OCI-LY3 (cell line): ENCODE results near the gene LRRC70.

Source experiments
- H2AFZ ChIP-seq: fragments of 200-600, 300-600 bp; shearing (Covaris generic); 2 replicates; pipeline ENCODE4 v1.6.0; 2014; ENCODE audit warnings: antibody characterized with exemption, low read depth, low read length
- H3K27ac ChIP-seq: fragments of 200-600, 300-600 bp; sonication (generic); 2 replicates; pipeline ENCODE4 v1.5.1; 2014; ENCODE audit warnings: mild to moderate bottlenecking, low read length, moderate library complexity, mixed read lengths
- H3K27me3 ChIP-seq: fragments of 200-600, 300-600 bp; sonication (generic); 2 replicates; pipeline ENCODE4 v1.6.1; 2014; ENCODE audit warnings: low read depth, low read length, mixed read lengths
- H3K36me3 ChIP-seq: fragments of 200-600, 300-600 bp; sonication (generic); replicated peaks from 2 replicates; pipeline ENCODE3; 2014; ENCODE audit warnings: low read depth, low read length, mixed read lengths
- H3K4me1 ChIP-seq: fragments of 300-600, 200-600 bp; sonication (generic); 2 replicates; pipeline ENCODE4 v1.6.1; 2014; ENCODE audit warnings: low read length, mixed read lengths
- H3K4me2 ChIP-seq: fragments of 200-600, 300-600 bp; sonication (generic); 2 replicates; pipeline ENCODE4 v1.6.1; 2014; ENCODE audit warnings: low read length, mixed read lengths
- H3K4me3 ChIP-seq: fragments of 300-600, 200-600 bp; sonication (generic); 2 replicates; pipeline ENCODE4 v1.5.1; 2014; ENCODE audit warnings: antibody characterized with exemption, mild to moderate bottlenecking, low read length, moderate library complexity
- H3K79me2 ChIP-seq: fragments of 300-600, 200-600 bp; shearing (Covaris generic); 2 replicates; pipeline ENCODE4 v1.6.1; 2014; ENCODE audit warnings: mild to moderate bottlenecking, low read length, mixed read lengths
- H3K9ac ChIP-seq: fragments of 300-600, 200-600 bp; shearing (Covaris generic); 2 replicates; pipeline ENCODE4 v1.6.0; 2014; ENCODE audit warnings: mild to moderate bottlenecking, low read length, moderate library complexity
- H3K9me3 ChIP-seq: fragments of 200-600, 300-600 bp; shearing (Covaris generic); 2 replicates; pipeline ENCODE4 v1.6.1; 2014; ENCODE audit warnings: low read length, mixed read lengths; ENCODE audit not compliant: insufficient read depth
- H4K20me1 ChIP-seq: fragments of 200-600, 300-600 bp; sonication (generic); 2 replicates; pipeline ENCODE4 v1.6.1; 2016; ENCODE audit warnings: low read length, mixed read lengths; ENCODE audit not compliant: insufficient read depth
- CTCF ChIP-seq: fragments of 200-600, 300-600 bp; sonication (generic); IDR thresholded peaks from 2 replicates; pipeline ENCODE4 v1.5.1; 2014; ENCODE audit warnings: antibody characterized with exemption, low read length, low read depth
- EZH2phosphoT487 ChIP-seq: fragments of 200-600 bp; shearing (Covaris generic); IDR thresholded peaks from 2 replicates; pipeline ENCODE4 v1.6.1; 2018; ENCODE audit warnings: antibody characterized with exemption, mixed run types, low read depth

The LRRC70 gene

GRCh38 chr5:62536783-62537182 is 41.8 kb upstream of the LRRC70 start:
- Histone ChIP-seq H3K27me3 (no peaks in the 10 kb centered on the region), H4K20me1 (no peaks in the 10 kb centered on the region), H3K27ac (no peak overlapping the region), H3K9ac (no peak overlapping the region), H2AFZ (no peak overlapping the region), H3K9me3 (no peaks in the 10 kb centered on the region), H3K4me1 (peaks cover 3% of the 10 kb centered on the region; the same call in 1 of the 2 replicates), H3K36me3 (no peaks in the 10 kb centered on the region), H3K4me2 (no peak overlapping the region), H3K4me3 (no peak overlapping the region), H3K79me2 (no peaks in the 10 kb centered on the region)
- TF ChIP-seq CTCF (no peak), EZH2phosphoT487 (no peak)

GRCh38 chr5:62538017-62538942 is 40.3 kb upstream of the LRRC70 start:
- H3K9ac ChIP-seq, result no peak overlapping the region
- no peaks in the 10 kb centered on the region for H3K79me2 ChIP-seq
- no peak overlapping the region for H3K4me3 ChIP-seq
- no peak for TF ChIP-seq EZH2phosphoT487
- no peak for TF ChIP-seq CTCF
- no peak overlapping the region for H3K27ac ChIP-seq
- H3K27me3 ChIP-seq, result no peaks in the 10 kb centered on the region
- H3K4me2 ChIP-seq, result no peak overlapping the region
- no peaks in the 10 kb centered on the region for H3K36me3 ChIP-seq
- no peak overlapping the region for H2AFZ ChIP-seq
- H4K20me1 ChIP-seq, result no peaks in the 10 kb centered on the region
- no peaks in the 10 kb centered on the region for H3K9me3 ChIP-seq
- peaks cover 3% of the 10 kb centered on the region; the same call in 1 of the 2 replicates for H3K4me1 ChIP-seq

GRCh38 chr5:62542720-62543119 is 35.9 kb upstream of the LRRC70 start:
- Histone ChIP-seq H3K9me3 (no peaks in the 10 kb centered on the region), H4K20me1 (no peaks in the 10 kb centered on the region), H3K27ac (no peak overlapping the region), H3K27me3 (no peaks in the 10 kb centered on the region), H3K79me2 (no peaks in the 10 kb centered on the region), H3K36me3 (no peaks in the 10 kb centered on the region), H3K9ac (no peak overlapping the region), H2AFZ (no peak overlapping the region), H3K4me2 (no peak overlapping the region), H3K4me1 (peaks cover 6% of the 10 kb centered on the region), H3K4me3 (no peak overlapping the region)
- TF ChIP-seq CTCF (no peak), EZH2phosphoT487 (no peak)

GRCh38 chr5:62547945-62548630 is 30.5 kb upstream of the LRRC70 start:
- Histone ChIP-seq H3K9me3 (no peaks in the 10 kb centered on the region), H2AFZ (no peak overlapping the region), H3K4me3 (no peak overlapping the region), H4K20me1 (no peaks in the 10 kb centered on the region), H3K27me3 (no peaks in the 10 kb centered on the region), H3K4me2 (no peak overlapping the region), H3K4me1 (peaks cover 10% of the 10 kb centered on the region), H3K79me2 (no peaks in the 10 kb centered on the region), H3K36me3 (no peaks in the 10 kb centered on the region), H3K27ac (no peak overlapping the region), H3K9ac (no peak overlapping the region)
- TF ChIP-seq EZH2phosphoT487 (no peak), CTCF (no peak)
